GM19043 (cell line): ENCODE measurements around the gene E2F8.

Source experiments
- ATAC-seq: cut with Tn5 transposase; IDR thresholded peaks from one replicate; pipeline ENCODE4 v1.9.1; 2021; ENCODE audit warnings: low read depth; ENCODE audit not compliant: unreplicated experiment

The E2F8 gene

DNA sequence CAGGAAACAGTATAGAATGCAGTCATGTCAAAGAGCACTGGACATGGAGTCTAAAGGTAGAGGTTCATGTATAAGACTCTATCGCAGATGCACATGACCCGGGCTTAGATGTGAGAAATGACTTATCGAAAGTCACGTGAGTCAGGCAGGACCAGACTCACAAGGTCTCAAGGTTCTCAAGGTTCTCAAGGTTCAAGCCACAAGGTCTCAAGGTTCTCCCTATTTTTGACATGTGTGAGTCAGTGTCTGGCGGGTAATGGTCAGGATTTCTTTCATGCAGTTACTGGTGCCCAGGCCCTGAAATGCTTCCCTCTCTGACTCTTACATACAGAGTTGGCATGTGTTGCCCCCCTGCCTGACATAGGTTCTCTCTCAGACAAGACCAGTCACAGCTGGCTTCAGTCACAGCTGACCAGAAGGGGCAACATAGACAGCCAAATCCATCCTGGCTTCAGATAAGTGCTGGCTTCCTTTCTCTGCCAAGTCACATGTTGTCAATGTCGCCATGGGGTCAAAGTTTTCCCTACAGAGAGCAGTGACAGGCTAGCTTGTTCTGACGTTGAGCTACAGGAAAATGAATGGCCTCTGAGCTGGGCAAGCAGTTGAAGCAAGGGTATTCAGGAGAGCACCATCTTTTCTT, 49.1 kb downstream of the E2F8 start:
- no peak for ATAC-seq

DNA sequence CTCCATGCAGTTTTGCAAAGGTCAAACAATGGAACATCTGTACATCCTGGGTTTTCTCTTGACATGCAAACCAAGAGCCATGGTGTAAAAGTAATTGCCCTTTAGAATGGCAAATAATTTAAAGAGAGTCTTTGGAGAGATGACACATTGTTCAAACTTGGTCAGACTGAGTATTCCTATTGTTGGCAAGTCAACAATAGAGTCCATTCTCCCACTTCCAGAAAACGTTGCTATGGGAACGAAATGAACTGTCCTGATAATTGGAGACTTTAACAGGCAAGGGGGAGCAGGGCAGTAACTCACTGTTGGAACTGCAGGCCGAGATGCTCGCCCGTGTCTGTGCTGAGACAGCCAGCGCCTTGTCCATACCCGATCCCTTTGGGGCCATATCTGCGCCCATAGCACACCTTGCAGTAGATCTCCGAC, 52.9 kb downstream of the E2F8 start:
- no peak for ATAC-seq

- ATAC-seq: no peak
Measured at GRCh38 chr11:19187114-19187832, 53.5 kb downstream of the E2F8 start.

- no peak for ATAC-seq
Measured at GRCh38 chr11:19185516-19186052, 55.2 kb downstream of the E2F8 start.

DNA sequence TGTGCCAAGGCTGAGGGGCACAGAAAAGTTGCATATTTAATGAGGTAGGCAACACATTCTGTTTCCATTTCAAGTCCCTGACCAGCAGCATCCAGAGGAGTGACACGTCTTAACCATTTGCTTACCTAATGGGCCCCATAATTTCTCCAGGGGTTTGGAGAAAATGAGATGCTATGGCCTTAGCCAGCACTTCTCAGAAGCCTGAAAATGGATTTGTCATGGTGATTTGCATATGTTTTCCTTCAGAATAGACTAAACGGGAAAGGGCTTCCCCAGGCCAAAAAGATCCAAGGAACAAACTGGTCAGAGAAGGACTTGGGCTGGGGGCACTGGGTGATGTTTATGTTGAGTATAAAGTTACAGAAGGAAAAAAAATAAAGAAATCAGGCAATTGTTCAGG, 55.7 kb downstream of the E2F8 start:
- ATAC-seq: no peak

DNA sequence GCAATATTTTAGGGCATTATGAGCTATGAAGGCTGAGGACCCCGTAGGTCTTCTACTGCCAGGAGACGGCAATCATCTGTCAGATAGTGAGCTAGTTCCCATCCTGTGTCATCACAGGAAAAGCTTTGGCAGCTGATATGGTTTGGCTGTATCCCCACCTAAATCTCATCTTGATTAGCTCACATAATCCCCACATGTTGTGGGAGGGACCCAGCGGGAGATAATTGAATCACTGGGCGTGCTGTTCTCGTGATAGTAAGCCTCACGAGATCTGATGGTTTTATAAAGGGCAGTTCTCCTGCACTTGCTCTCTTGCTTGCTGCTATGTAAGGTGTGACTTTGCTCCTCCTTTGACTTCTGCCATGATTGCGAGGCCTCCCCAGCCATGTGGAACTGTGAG, 57.1 kb downstream of the E2F8 start:
- no peak for ATAC-seq

DNA sequence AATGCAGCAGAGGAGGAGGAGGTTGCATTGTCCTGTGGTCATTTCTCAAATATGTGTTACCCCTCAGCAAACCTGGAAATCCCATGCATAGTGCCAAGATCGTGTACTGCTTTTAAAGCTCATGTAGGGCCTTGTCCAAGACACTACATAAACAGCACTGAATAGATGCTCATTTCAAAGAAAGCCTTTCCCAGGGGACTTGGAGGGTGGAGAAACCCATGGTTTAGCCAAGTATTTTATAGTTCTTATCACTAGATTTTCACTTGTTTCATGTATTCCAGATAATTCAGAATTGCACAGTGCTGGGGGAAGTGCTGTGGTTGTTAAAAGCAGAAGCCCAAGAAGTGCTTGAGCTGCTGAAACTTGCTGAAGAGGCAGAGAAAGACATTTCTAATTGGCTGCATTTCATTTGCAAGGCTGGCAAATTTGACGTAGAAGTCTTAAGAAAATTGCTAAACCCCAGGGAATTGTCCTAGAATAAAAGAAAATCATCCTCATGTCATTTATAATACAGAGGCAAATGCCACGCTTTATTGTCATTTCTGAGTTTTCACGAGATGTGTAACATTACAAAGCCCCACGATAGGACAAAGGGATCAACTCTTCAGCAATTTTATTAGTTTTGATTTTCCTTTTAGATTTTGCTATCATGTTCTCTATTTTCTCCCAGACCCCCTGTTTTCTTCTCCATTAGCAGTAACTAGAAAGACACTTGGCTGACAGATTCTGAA, 59.0 kb downstream of the E2F8 start:
- no peak for ATAC-seq

- no peak for ATAC-seq
Measured at GRCh38 chr11:19176629-19177186, 64.0 kb downstream of the E2F8 start.
